ENCODE measurements around the gene ATOX1.

The ATOX1 gene

GRCh38 chr5:151741678-151742423 lies 16.6 kb downstream of the ATOX1 start:
- Histone ChIP-seq H3K4me1 (ENCODE audit: control insufficient read depth, insufficient read depth, low read length) (peaks cover 18% of the 10 kb centered on the region), H3K4me3 (ENCODE audit: low read depth, low read length) (no peak overlapping the region), H3K9me3 (ENCODE audit: control insufficient read depth, insufficient read depth, low read length) (no peaks in the 10 kb centered on the region), H3K27me3 (ENCODE audit: control insufficient read depth, insufficient read depth, low read length) (no peaks in the 10 kb centered on the region), H3K9ac (ENCODE audit: low read depth, low read length) (no peak overlapping the region), H3K36me3 (ENCODE audit: control insufficient read depth, insufficient read depth, low read length) (peaks cover 18% of the 10 kb centered on the region), H3K27ac (ENCODE audit: low read depth, low read length) (no peak overlapping the region)

GRCh38 chr5:151740958-151741373 lies 17.5 kb downstream of the ATOX1 start:
- no peak overlapping the region for H3K4me3 ChIP-seq (ENCODE audit: low read depth, low read length)
- no peak overlapping the region for H3K27ac ChIP-seq (ENCODE audit: low read depth, low read length)
- no peak overlapping the region for H3K9ac ChIP-seq (ENCODE audit: low read depth, low read length)
- H3K27me3 ChIP-seq (ENCODE audit: control insufficient read depth, insufficient read depth, low read length) = no peaks in the 10 kb centered on the region
- peaks cover 18% of the 10 kb centered on the region for H3K4me1 ChIP-seq (ENCODE audit: control insufficient read depth, insufficient read depth, low read length)
- no peaks in the 10 kb centered on the region for H3K9me3 ChIP-seq (ENCODE audit: control insufficient read depth, insufficient read depth, low read length)
- peaks cover 14% of the 10 kb centered on the region for H3K36me3 ChIP-seq (ENCODE audit: control insufficient read depth, insufficient read depth, low read length)

- peaks cover 18% of the 10 kb centered on the region for H3K4me1 ChIP-seq (ENCODE audit: control insufficient read depth, insufficient read depth, low read length)
- peak overlapping the region; percentile 16 for H3K4me3 ChIP-seq (ENCODE audit: low read depth, low read length)
- peak overlapping the region; percentile 92 for H3K27ac ChIP-seq (ENCODE audit: low read depth, low read length)
- H3K9me3 ChIP-seq (ENCODE audit: control insufficient read depth, insufficient read depth, low read length) = no peaks in the 10 kb centered on the region
- H3K36me3 ChIP-seq (ENCODE audit: control insufficient read depth, insufficient read depth, low read length) = peaks cover 9% of the 10 kb centered on the region
- H3K27me3 ChIP-seq (ENCODE audit: control insufficient read depth, insufficient read depth, low read length) = no peaks in the 10 kb centered on the region
- H3K9ac ChIP-seq (ENCODE audit: low read depth, low read length) = peak overlapping the region; percentile 60
Observed at GRCh38 chr5:151740336-151740942, 18.0 kb downstream of the ATOX1 start.

- peak overlapping the region; percentile 92 for H3K27ac ChIP-seq (ENCODE audit: low read depth, low read length)
- H3K36me3 ChIP-seq (ENCODE audit: control insufficient read depth, insufficient read depth, low read length) = 0 out of 2 replicates have a peak, but pooled peaks cover 4% of the 10 kb centered on the region
- no peaks in the 10 kb centered on the region for H3K9me3 ChIP-seq (ENCODE audit: control insufficient read depth, insufficient read depth, low read length)
- peak overlapping the region; percentile 16 for H3K4me3 ChIP-seq (ENCODE audit: low read depth, low read length)
- peaks cover 18% of the 10 kb centered on the region for H3K4me1 ChIP-seq (ENCODE audit: control insufficient read depth, insufficient read depth, low read length)
- no peaks in the 10 kb centered on the region for H3K27me3 ChIP-seq (ENCODE audit: control insufficient read depth, insufficient read depth, low read length)
- H3K9ac ChIP-seq (ENCODE audit: low read depth, low read length) = peak overlapping the region; percentile 60
Observed at GRCh38 chr5:151739939-151740335, 18.5 kb downstream of the ATOX1 start.

GRCh38 chr5:151739395-151739794 lies 19.0 kb downstream of the ATOX1 start:
- H3K4me3 ChIP-seq (ENCODE audit: low read depth, low read length) = no peak overlapping the region
- H3K9me3 ChIP-seq (ENCODE audit: control insufficient read depth, insufficient read depth, low read length) = no peaks in the 10 kb centered on the region
- H3K9ac ChIP-seq (ENCODE audit: low read depth, low read length) = no peak overlapping the region
- no peaks in the 10 kb centered on the region for H3K27me3 ChIP-seq (ENCODE audit: control insufficient read depth, insufficient read depth, low read length)
- H3K4me1 ChIP-seq (ENCODE audit: control insufficient read depth, insufficient read depth, low read length) = peaks cover 18% of the 10 kb centered on the region
- peak overlapping the region; percentile 92 for H3K27ac ChIP-seq (ENCODE audit: low read depth, low read length)
- H3K36me3 ChIP-seq (ENCODE audit: control insufficient read depth, insufficient read depth, low read length) = no peaks in the 10 kb centered on the region

GRCh38 chr5:151738125-151738848 lies 20.1 kb downstream of the ATOX1 start:
- Histone ChIP-seq H3K4me1 (ENCODE audit: control insufficient read depth, insufficient read depth, low read length) (peaks cover 18% of the 10 kb centered on the region), H3K9ac (ENCODE audit: low read depth, low read length) (no peak overlapping the region), H3K9me3 (ENCODE audit: control insufficient read depth, insufficient read depth, low read length) (no peaks in the 10 kb centered on the region), H3K27me3 (ENCODE audit: control insufficient read depth, insufficient read depth, low read length) (no peaks in the 10 kb centered on the region), H3K4me3 (ENCODE audit: low read depth, low read length) (no peak overlapping the region), H3K27ac (ENCODE audit: low read depth, low read length) (no peak overlapping the region), H3K36me3 (ENCODE audit: control insufficient read depth, insufficient read depth, low read length) (no peaks in the 10 kb centered on the region)

GRCh38 chr5:151737431-151737830 lies 21.0 kb downstream of the ATOX1 start:
- no peak overlapping the region for H3K9ac ChIP-seq (ENCODE audit: low read depth, low read length)
- no peak overlapping the region for H3K27ac ChIP-seq (ENCODE audit: low read depth, low read length)
- no peaks in the 10 kb centered on the region for H3K36me3 ChIP-seq (ENCODE audit: control insufficient read depth, insufficient read depth, low read length)
- H3K9me3 ChIP-seq (ENCODE audit: control insufficient read depth, insufficient read depth, low read length) = no peaks in the 10 kb centered on the region
- no peak overlapping the region for H3K4me3 ChIP-seq (ENCODE audit: low read depth, low read length)
- H3K4me1 ChIP-seq (ENCODE audit: control insufficient read depth, insufficient read depth, low read length) = peaks cover 18% of the 10 kb centered on the region
- no peaks in the 10 kb centered on the region for H3K27me3 ChIP-seq (ENCODE audit: control insufficient read depth, insufficient read depth, low read length)

GRCh38 chr5:151735646-151736045 lies 22.8 kb downstream of the ATOX1 start:
- Histone ChIP-seq H3K4me1 (ENCODE audit: control insufficient read depth, insufficient read depth, low read length) (peaks cover 13% of the 10 kb centered on the region), H3K9ac (ENCODE audit: low read depth, low read length) (no peak overlapping the region), H3K36me3 (ENCODE audit: control insufficient read depth, insufficient read depth, low read length) (no peaks in the 10 kb centered on the region), H3K27ac (ENCODE audit: low read depth, low read length) (no peak overlapping the region), H3K27me3 (ENCODE audit: control insufficient read depth, insufficient read depth, low read length) (no peaks in the 10 kb centered on the region), H3K4me3 (ENCODE audit: low read depth, low read length) (no peak overlapping the region), H3K9me3 (ENCODE audit: control insufficient read depth, insufficient read depth, low read length) (no peaks in the 10 kb centered on the region)

GRCh38 chr5:151734064-151734408 lies 24.4 kb downstream of the ATOX1 start:
- H3K9me3 ChIP-seq (ENCODE audit: control insufficient read depth, insufficient read depth, low read length) = peaks cover 5% of the 10 kb centered on the region
- H3K27me3 ChIP-seq (ENCODE audit: control insufficient read depth, insufficient read depth, low read length) = no peaks in the 10 kb centered on the region
- no peaks in the 10 kb centered on the region for H3K36me3 ChIP-seq (ENCODE audit: control insufficient read depth, insufficient read depth, low read length)
- H3K27ac ChIP-seq (ENCODE audit: low read depth, low read length) = no peak overlapping the region
- H3K4me3 ChIP-seq (ENCODE audit: low read depth, low read length) = no peak overlapping the region
- no peaks in the 10 kb centered on the region for H3K4me1 ChIP-seq (ENCODE audit: control insufficient read depth, insufficient read depth, low read length)
- no peak overlapping the region for H3K9ac ChIP-seq (ENCODE audit: low read depth, low read length)

- Histone ChIP-seq H3K9ac (ENCODE audit: low read depth, low read length) (no peak overlapping the region), H3K4me1 (ENCODE audit: control insufficient read depth, insufficient read depth, low read length) (no peaks in the 10 kb centered on the region), H3K9me3 (ENCODE audit: control insufficient read depth, insufficient read depth, low read length) (peaks cover 5% of the 10 kb centered on the region), H3K27ac (ENCODE audit: low read depth, low read length) (no peak overlapping the region), H3K27me3 (ENCODE audit: control insufficient read depth, insufficient read depth, low read length) (no peaks in the 10 kb centered on the region), H3K4me3 (ENCODE audit: low read depth, low read length) (no peak overlapping the region), H3K36me3 (ENCODE audit: control insufficient read depth, insufficient read depth, low read length) (no peaks in the 10 kb centered on the region)
Observed at GRCh38 chr5:151733358-151734063, 24.9 kb downstream of the ATOX1 start.

Measured in HUES48 (cell line).